Stomach (tissue), 4 donors: ENCODE results near the gene TRABD2B.

Experiments used
- CTCF ChIP-seq, 7 experiments: fragments of 450-650 bp in 4 of 7; fragments of 200-600 bp in 3 of 7; sonication (generic) in 3 of 7; IDR thresholded peaks; one replicate each; pipeline ENCODE4 v1.5.1; 2016 to 2019; ENCODE audit warnings: antibody characterized with exemption in 7 of 7, control low read depth in 2 of 7, mild to moderate bottlenecking in 1 of 7
- EP300 ChIP-seq: sonication (generic); formaldehyde crosslinking; IDR thresholded peaks from one replicate; pipeline ENCODE4 v1.6.1; 2017; ENCODE audit warnings: antibody characterized with exemption
- POLR2A ChIP-seq, 4 donors: fragments of 450-650 bp; IDR thresholded peaks; one replicate each; pipeline ENCODE4 v1.6.1; 2016; ENCODE audit warnings: antibody characterized with exemption in 4 of 4, control low read depth in 2 of 4, mild to moderate bottlenecking in 1 of 4, moderate library complexity in 1 of 4
- POLR2AphosphoS5 ChIP-seq, 3 donors: sonication (generic); formaldehyde crosslinking; IDR thresholded peaks; one replicate each; pipeline ENCODE4 v1.6.1; 2016; ENCODE audit warnings: antibody characterized with exemption in 3 of 3

- TF ChIP-seq CTCF (IDR thresholded peaks at IDR 0.05), result no peak
- TF ChIP-seq POLR2A (IDR thresholded peaks at IDR 0.05), result no peak
- no peak for TF ChIP-seq POLR2AphosphoS5 (IDR thresholded peaks at IDR 0.05)
- no peak for TF ChIP-seq EP300
These were observed 78.8 kb downstream of the TRABD2B start for GRCh38 chr1:47918257-47918867.
